GM23248 (cell line): ENCODE results near the gene OGFOD2. TPM values are rescaled to one million over a fixed set of nuclear protein-coding genes. Genes with fewer than 3 reads are reported as not detected.

Source experiments
- DNase-seq: peaks from one replicate; pipeline ENCODE4 v3.0.0-alpha.2; 2015
- H2AFZ ChIP-seq: fragments of 200-600 bp; sonication (generic); 2 replicates; pipeline ENCODE4 v1.6.1; 2016; ENCODE audit warnings: antibody characterized with exemption
- H3F3A ChIP-seq: fragments of 200-600 bp; sonication (generic); 2 replicates; pipeline ENCODE4 v1.6.1; 2016; ENCODE audit warnings: mild to moderate bottlenecking, antibody characterized with exemption, mixed run types; ENCODE audit not compliant: insufficient read depth
- H3K27ac ChIP-seq: fragments of 200-600 bp; sonication (generic); 2 replicates; pipeline ENCODE4 v1.5.1; 2016; ENCODE audit warnings: mild to moderate bottlenecking
- H3K27me3 ChIP-seq: fragments of 200-600 bp; sonication (generic); replicated peaks from 2 replicates; pipeline ENCODE4 v1.6.1; 2016; ENCODE audit warnings: mild to moderate bottlenecking; ENCODE audit not compliant: insufficient read depth
- H3K36me3 ChIP-seq: fragments of 200-600 bp; sonication (generic); 2 replicates; pipeline ENCODE4 v1.6.1; 2016; ENCODE audit warnings: low read depth, mild to moderate bottlenecking
- H3K4me1 ChIP-seq: fragments of 200-600 bp; sonication (generic); 2 replicates; pipeline ENCODE4 v1.6.1; 2016; ENCODE audit warnings: mild to moderate bottlenecking; ENCODE audit not compliant: insufficient read depth
- H3K4me2 ChIP-seq: fragments of 200-600 bp; sonication (generic); one replicate; pipeline ENCODE4 v1.6.1; 2016; ENCODE audit warnings: mild to moderate bottlenecking; ENCODE audit not compliant: unreplicated experiment
- H3K4me3 ChIP-seq: fragments of 200-600 bp; sonication (generic); 2 replicates; pipeline ENCODE4 v1.5.1; 2016; ENCODE audit warnings: mild to moderate bottlenecking
- H3K79me2 ChIP-seq: fragments of 200-600 bp; sonication (generic); 2 replicates; pipeline ENCODE4 v1.6.1; 2016; ENCODE audit warnings: mild to moderate bottlenecking; ENCODE audit not compliant: insufficient read depth
- H3K9ac ChIP-seq: fragments of 200-600 bp; sonication (generic); 2 replicates; pipeline ENCODE4 v1.6.1; 2016; ENCODE audit warnings: mild to moderate bottlenecking
- H3K9me2 ChIP-seq: fragments of 200-600 bp; sonication (generic); 2 replicates; pipeline ENCODE4 v1.6.1; 2016; ENCODE audit warnings: mixed run types, mild to moderate bottlenecking, moderate library complexity; ENCODE audit not compliant: insufficient read depth
- H3K9me3 ChIP-seq: fragments of 200-600 bp; sonication (generic); one replicate; pipeline ENCODE4 v1.6.1; 2017; ENCODE audit warnings: low read depth
- H4K20me1 ChIP-seq: fragments of 200-600 bp; sonication (generic); 2 replicates; pipeline ENCODE4 v1.6.0; 2016; ENCODE audit not compliant: insufficient read depth
- EZH2 ChIP-seq: fragments of 200-600 bp; sonication (generic); IDR thresholded peaks from 2 replicates; pipeline ENCODE4 v1.6.1; 2018; ENCODE audit warnings: antibody characterized with exemption, mild to moderate bottlenecking; ENCODE audit not compliant: insufficient read depth, poor library complexity, severe bottlenecking
- EZH2phosphoT487 ChIP-seq: fragments of 200-600 bp; sonication (generic); IDR thresholded peaks from 2 replicates; pipeline ENCODE4 v1.6.1; 2018; ENCODE audit warnings: antibody characterized with exemption, moderate library complexity, mild to moderate bottlenecking, low read depth; ENCODE audit not compliant: insufficient read depth
- WGBS, 2 experiments: methylation state at CpG; one replicate each; pipeline ENCODE4 v1.1.6; 2015 to 2017; ENCODE audit warnings: low lambda C conversion rate in 2 of 2, low coverage in 1 of 2; ENCODE audit errors: missing lambda C conversion rate in 2 of 2; 5-methylcytosine and 5-hydroxymethylcytosine counted together
- in situ Hi-C: fragments of 300-500 bp; cut with MboI; formaldehyde crosslinking; loops from 2 replicates; pipeline ENCODE4 v1.15.0; 2020
- polyA plus RNA-seq: library from polyadenylated mRNA; unstranded; fragments of >200 nt; fragmentation: Nextera tagmentation; extraction: Ambion mirVana; gene quantifications from 2 replicates; pipeline ENCODE4 v1.2.1, GENCODE V29; 2016
- total RNA-seq: library from RNA; depleted of rRNA; stranded (reverse); fragments of >200 nt; shearing (Covaris generic); gene quantifications from 2 replicates; pipeline ENCODE4 v1.2.3, GENCODE V29; 2014

OGFOD2 gene
- total and polyA plus RNA-seq, 2 experiments from 2014 or later, result 11.9 to 12.8 TPM

DNA sequence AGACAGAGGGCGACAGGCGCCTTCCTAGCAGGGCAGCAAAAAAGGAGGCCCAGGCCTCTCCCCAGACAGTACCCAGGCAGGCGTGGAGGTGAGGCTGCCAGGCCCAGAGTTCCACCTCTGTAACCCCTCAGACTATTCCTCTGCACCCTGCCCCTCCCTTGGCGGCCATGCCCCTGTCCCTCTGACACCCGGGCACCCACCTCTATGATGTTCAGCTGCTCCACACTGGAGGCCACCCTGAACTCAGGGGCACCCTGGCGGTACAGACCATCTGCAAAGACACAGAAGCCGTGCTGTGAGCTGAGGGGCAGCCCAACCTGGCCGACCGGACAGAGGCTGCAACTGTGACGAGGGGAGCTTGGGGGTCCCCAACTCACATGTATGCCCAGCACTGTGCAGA, 25.5 kb downstream of the OGFOD2 start:
- H3K36me3 ChIP-seq, result no peaks in the 10 kb centered on the region
- no peak for TF ChIP-seq EZH2phosphoT487
- no peak for TF ChIP-seq EZH2
- no peaks in the 10 kb centered on the region for H3K27me3 ChIP-seq
- no peaks in the 10 kb centered on the region for H4K20me1 ChIP-seq
- no peak overlapping the region for H3K4me3 ChIP-seq
- no peaks in the 10 kb centered on the region for H3F3A ChIP-seq
- H2AFZ ChIP-seq, result no peak overlapping the region
- WGBS, 2 experiments, result 98 to 99% methylated on average over 10 of the region's 10 CpGs
- no peaks in the 10 kb centered on the region for H3K9me2 ChIP-seq
- no peak for DNase-seq
- H3K79me2 ChIP-seq, result no peaks in the 10 kb centered on the region
- in situ Hi-C loops, result no loop called here
- H3K27ac ChIP-seq, result no peak overlapping the region
- H3K4me1 ChIP-seq, result no peaks in the 10 kb centered on the region
- no peak overlapping the region for H3K4me2 ChIP-seq
- H3K9me3 ChIP-seq, result no peaks in the 10 kb centered on the region
- no peak overlapping the region for H3K9ac ChIP-seq

DNA sequence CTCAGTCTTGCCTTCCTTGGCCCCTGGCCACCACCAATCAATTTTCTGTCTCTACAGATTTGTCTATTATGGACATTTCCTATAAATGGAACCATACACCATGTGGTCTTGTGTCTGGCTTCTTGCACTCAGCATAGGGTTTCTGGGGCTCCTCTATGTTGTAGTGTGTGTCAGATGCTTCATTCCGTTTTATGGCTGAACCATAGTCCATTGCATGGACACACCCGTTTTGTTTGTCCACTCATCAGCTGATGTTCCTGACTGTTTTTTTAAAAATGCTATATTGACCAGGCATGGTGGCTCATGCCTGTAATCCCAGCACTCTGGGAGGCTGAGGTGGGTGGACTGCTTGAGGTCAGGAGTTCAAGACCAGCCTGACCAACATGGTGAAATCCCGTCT, 26.4 kb downstream of the OGFOD2 start:
- TF ChIP-seq EZH2 (no peak), EZH2phosphoT487 (no peak)
- Histone ChIP-seq H3K4me1 (no peaks in the 10 kb centered on the region), H3F3A (no peaks in the 10 kb centered on the region), H3K4me3 (no peak overlapping the region), H3K9me3 (no peaks in the 10 kb centered on the region), H3K27me3 (no peaks in the 10 kb centered on the region), H2AFZ (no peak overlapping the region), H3K79me2 (no peaks in the 10 kb centered on the region), H3K27ac (no peak overlapping the region), H3K9ac (no peak overlapping the region), H3K4me2 (no peak overlapping the region), H3K9me2 (no peaks in the 10 kb centered on the region), H3K36me3 (no peaks in the 10 kb centered on the region), H4K20me1 (no peaks in the 10 kb centered on the region)
- DNase-seq, result no peak
- in situ Hi-C loops, result no loop called here
- WGBS, 2 experiments, result 82 to 87% methylated on average over 3 of the region's 3 CpGs

DNA sequence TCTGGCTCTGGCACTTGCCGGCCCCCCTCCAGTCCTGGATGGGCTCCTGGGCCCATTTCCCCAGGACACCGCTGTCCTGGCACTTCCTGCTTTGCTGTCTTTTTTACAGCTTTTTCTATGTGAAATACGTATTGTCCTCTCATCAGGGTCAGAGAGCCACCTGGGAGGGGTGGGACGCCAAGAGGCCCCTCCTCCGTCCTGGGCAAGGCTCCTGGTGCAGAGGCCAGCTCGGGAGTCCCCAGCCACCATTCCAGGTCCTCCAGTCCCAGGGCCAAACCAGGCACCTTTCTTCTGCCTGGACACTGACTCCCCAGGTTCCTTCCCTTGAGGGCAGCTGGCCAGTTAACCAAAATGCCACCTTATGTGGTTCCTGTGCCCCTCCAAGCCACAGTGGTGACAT, 28.2 kb downstream of the OGFOD2 start:
- Histone ChIP-seq H3K9me2 (no peaks in the 10 kb centered on the region), H3K4me3 (no peak overlapping the region), H3K4me1 (no peaks in the 10 kb centered on the region), H3K36me3 (no peaks in the 10 kb centered on the region), H3F3A (no peaks in the 10 kb centered on the region; the same call in 1 of the 2 replicates), H3K27me3 (no peaks in the 10 kb centered on the region), H3K79me2 (no peaks in the 10 kb centered on the region), H3K27ac (no peak overlapping the region), H3K9me3 (no peaks in the 10 kb centered on the region), H2AFZ (no peak overlapping the region), H3K9ac (no peak overlapping the region), H3K4me2 (no peak overlapping the region), H4K20me1 (no peaks in the 10 kb centered on the region)
- TF ChIP-seq EZH2, result no peak
- no peak for TF ChIP-seq EZH2phosphoT487
- no peak for DNase-seq
- in situ Hi-C loops, result no loop called here
- 88 to 89% methylated on average over 6 of the region's 6 CpGs for WGBS, 2 experiments

DNA sequence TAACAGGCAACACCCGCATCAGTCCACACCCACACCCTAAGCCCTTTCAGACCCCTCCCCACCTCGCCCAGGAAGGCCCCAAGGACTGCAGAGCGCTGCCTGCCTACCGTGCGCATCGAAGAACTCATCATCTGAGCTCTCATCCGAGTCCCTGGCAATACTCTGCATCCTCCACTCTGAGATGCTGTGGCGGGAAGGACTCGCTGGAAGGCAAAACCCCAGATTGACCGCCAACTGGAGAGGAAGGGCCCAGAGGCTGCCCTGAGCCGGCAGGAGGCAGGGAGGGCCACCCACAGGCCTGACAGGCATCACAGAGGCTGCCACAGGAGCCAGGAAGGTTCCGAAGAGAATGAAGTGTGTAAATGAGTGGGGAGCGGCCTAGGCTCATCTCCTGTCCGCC, 29.2 kb downstream of the OGFOD2 start:
- TF ChIP-seq EZH2phosphoT487 (no peak), EZH2 (no peak)
- WGBS, 2 experiments, result 88 to 90% methylated on average over 14 of the region's 14 CpGs
- H3K79me2 ChIP-seq, result no peaks in the 10 kb centered on the region
- no peak overlapping the region for H3K4me2 ChIP-seq
- no peaks in the 10 kb centered on the region for H4K20me1 ChIP-seq
- no peaks in the 10 kb centered on the region for H3K27me3 ChIP-seq
- no peak overlapping the region for H3K27ac ChIP-seq
- no peaks in the 10 kb centered on the region for H3K36me3 ChIP-seq
- in situ Hi-C loops, result no loop called here
- no peaks in the 10 kb centered on the region for H3K9me2 ChIP-seq
- H3K4me1 ChIP-seq, result no peaks in the 10 kb centered on the region
- no peak overlapping the region for H3K4me3 ChIP-seq
- no peaks in the 10 kb centered on the region for H3K9me3 ChIP-seq
- H3F3A ChIP-seq, result no peaks in the 10 kb centered on the region; the same call in 1 of the 2 replicates
- DNase-seq, result no peak
- no peak overlapping the region for H2AFZ ChIP-seq
- no peak overlapping the region for H3K9ac ChIP-seq

DNA sequence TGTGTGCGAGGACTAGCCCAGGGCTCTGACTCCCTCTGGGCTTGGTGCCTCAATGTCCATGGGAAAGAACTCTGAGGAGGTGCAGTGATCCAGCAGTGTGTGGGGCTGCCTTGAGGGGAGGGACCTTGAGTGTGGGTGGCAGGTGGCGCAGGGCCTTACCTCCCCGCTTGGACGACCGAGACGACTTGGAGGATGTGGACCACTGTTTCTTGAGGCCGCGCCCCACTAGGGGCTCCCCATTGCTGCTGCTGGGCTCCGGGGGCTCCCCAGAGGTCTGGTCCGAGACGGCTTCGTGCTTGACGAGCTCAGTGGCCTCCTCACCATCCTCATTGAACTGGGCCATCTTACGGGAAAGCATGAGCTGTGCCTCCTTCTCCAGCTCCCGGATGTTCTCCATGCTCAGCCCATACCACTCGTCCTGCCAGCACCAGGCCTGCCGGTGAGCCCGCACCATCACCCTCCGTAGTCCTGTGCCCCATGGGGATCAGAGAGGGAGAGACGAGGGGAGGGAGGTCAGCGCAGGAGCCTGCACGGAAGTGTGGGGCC, 30.1 kb downstream of the OGFOD2 start:
- no peaks in the 10 kb centered on the region for H3K36me3 ChIP-seq

More for the DNA sequence above, 30.1 kb downstream of the OGFOD2 start:
- Histone ChIP-seq H3K4me1 (no peaks in the 10 kb centered on the region), H2AFZ (no peak overlapping the region), H4K20me1 (no peaks in the 10 kb centered on the region), H3K27ac (no peak overlapping the region), H3K27me3 (no peaks in the 10 kb centered on the region), H3K9ac (no peak overlapping the region), H3K4me2 (no peak overlapping the region), H3K4me3 (no peak overlapping the region), H3K9me3 (no peaks in the 10 kb centered on the region), H3F3A (no peaks in the 10 kb centered on the region; the same call in 1 of the 2 replicates), H3K9me2 (no peaks in the 10 kb centered on the region), H3K79me2 (no peaks in the 10 kb centered on the region)
- TF ChIP-seq EZH2 (no peak), EZH2phosphoT487 (no peak)
- no peak for DNase-seq
- in situ Hi-C loops, result no loop called here
- 91 to 92% methylated on average over 15 to 20 of the region's 22 CpGs for whole genome bisulfite sequencing, 2 experiments
